B cell (primary cell): Measurements from ENCODE around the gene JMJD8. TPM values are rescaled to one million over a fixed set of nuclear protein-coding genes. Genes with fewer than 3 reads are reported as not detected.
A peak's percentile ranks its signal among the peaks of the same experiment; 100 is the strongest.

Experiments
- ATAC-seq: fragments of 200-7000 bp; cut with Tn5 transposase; one replicate; pipeline ENCODE4 v1.10.0; 2021; ENCODE audit warnings: low read depth, mild to moderate bottlenecking, moderate number of reproducible peaks, moderate library complexity
- CTCF ChIA-PET: fragments of 350-600 bp; sonication (Branson Sonifier 250); formaldehyde crosslinking; loops from one replicate; lab custom pipeline; 2021; ENCODE audit warnings: antibody characterized with exemption, inconsistent platforms; lab: Charles Lee
- POLR2A ChIA-PET: fragments of 350-600 bp; sonication (Branson Sonifier 250); formaldehyde crosslinking; loops from one replicate; lab custom pipeline; 2021; ENCODE audit warnings: antibody characterized with exemption; lab: Charles Lee
- DNase-seq: peaks from one replicate; pipeline ENCODE4 v3.0.0; 2013
- H2AFZ ChIP-seq: 2 replicates; pipeline ENCODE4 v1.6.1; 2012; ENCODE audit warnings: mild to moderate bottlenecking, low read depth, low read length; ENCODE audit not compliant: insufficient read depth, poor library complexity, severe bottlenecking
- H3K27ac ChIP-seq, 2 donors: 1 replicate in 1 of 2; 2 replicates in 1 of 2; pipeline ENCODE4 v1.5.1; 2012 to 2013; ENCODE audit warnings: low read length in 2 of 2, mild to moderate bottlenecking in 2 of 2, moderate library complexity in 1 of 2
- H3K27me3 ChIP-seq, 4 experiments: fragments of 200-600 bp in 1 of 4; sonication (generic) in 1 of 4; replicated peaks in 1 of 4; 1 replicate in 2 of 4; 2 replicates in 2 of 4; pipeline versions ENCODE4 v1.6.1 to v1.7.0; 2013 to 2016; ENCODE audit warnings: low read length in 3 of 4, mild to moderate bottlenecking in 2 of 4, mixed read lengths in 1 of 4, moderate library complexity in 1 of 4; ENCODE audit not compliant: insufficient read depth in 4 of 4, control insufficient read depth in 3 of 4; ENCODE audit errors: control extremely low read depth in 1 of 4
- H3K36me3 ChIP-seq, 2 experiments: replicated peaks in 1 of 2; 1 replicate in 1 of 2; 2 replicates in 1 of 2; pipeline versions ENCODE4 v1.6.1 to v1.7.1; 2013; ENCODE audit warnings: low read length in 1 of 2; ENCODE audit not compliant: insufficient read depth in 2 of 2, control insufficient read depth in 1 of 2; ENCODE audit errors: control extremely low read depth in 1 of 2, extremely low read depth in 1 of 2
- H3K4me1 ChIP-seq, 2 donors: fragments of 200-600 bp in 1 of 2; sonication (generic) in 1 of 2; 1 replicate in 1 of 2; 2 replicates in 1 of 2; pipeline versions ENCODE4 v1.5.1 to v1.6.1; 2013 to 2017; ENCODE audit warnings: low read length in 2 of 2; ENCODE audit not compliant: control insufficient read depth in 2 of 2, insufficient read depth in 2 of 2
- H3K4me2 ChIP-seq: replicated peaks from 2 replicates; pipeline ENCODE3; 2012; ENCODE audit warnings: mild to moderate bottlenecking, low read depth, low read length; ENCODE audit not compliant: poor library complexity, severe bottlenecking
- H3K4me3 ChIP-seq, 5 experiments: fragments of 200-600 bp in 1 of 5; sonication (generic) in 1 of 5; 1 replicate in 3 of 5; 2 replicates in 2 of 5; pipeline versions ENCODE4 v1.5.1 to v1.7.0; 2011 to 2016; ENCODE audit warnings: low read length in 4 of 5, mild to moderate bottlenecking in 4 of 5, low read depth in 2 of 5, control low read depth in 1 of 5, moderate library complexity in 1 of 5; ENCODE audit not compliant: insufficient read depth in 1 of 5; ENCODE audit errors: control extremely low read depth in 1 of 5, extremely low read depth in 1 of 5
- H3K79me2 ChIP-seq: fragments of 200-600 bp; sonication (generic); one replicate; pipeline ENCODE4 v1.6.0; 2016; ENCODE audit warnings: low read length; ENCODE audit not compliant: control insufficient read depth, insufficient read depth
- H3K9ac ChIP-seq: fragments of 200-600 bp; sonication (generic); 2 replicates; pipeline ENCODE4 v1.6.1; 2017; ENCODE audit warnings: mild to moderate bottlenecking, low read length, moderate library complexity
- H3K9me3 ChIP-seq, 3 donors: one replicate each; pipeline versions ENCODE4 v1.6.1 to v1.7.1; 2013; ENCODE audit warnings: low read length in 2 of 3; ENCODE audit not compliant: control insufficient read depth in 2 of 3, insufficient read depth in 1 of 3; ENCODE audit errors: control extremely low read depth in 1 of 3
- H4K20me1 ChIP-seq: 2 replicates; pipeline ENCODE4 v1.6.0; 2012; ENCODE audit warnings: mild to moderate bottlenecking, low read length; ENCODE audit not compliant: insufficient read depth, control insufficient read depth, poor library complexity, severe bottlenecking
- H3K27ac Mint-ChIP-seq: one replicate; pipeline ENCODE4 v1.8.0; 2021; ENCODE audit warnings: mixed read lengths
- H3K27me3 Mint-ChIP-seq: one replicate; pipeline ENCODE4 v1.8.0; 2021; ENCODE audit warnings: mixed read lengths
- H3K4me1 Mint-ChIP-seq: one replicate; pipeline ENCODE4 v1.8.0; 2021; ENCODE audit warnings: mixed read lengths
- H3K4me3 Mint-ChIP-seq: one replicate; pipeline ENCODE4 v1.8.0; 2021; ENCODE audit warnings: mixed read lengths
- H3K9me3 Mint-ChIP-seq: one replicate; pipeline ENCODE4 v1.8.0; 2022; ENCODE audit warnings: mixed read lengths; ENCODE audit not compliant: insufficient read depth
- CTCF ChIP-seq: fragments of 200-600 bp; IDR thresholded peaks from one replicate; pipeline ENCODE4 v1.8.0; 2022; ENCODE audit warnings: antibody characterized with exemption, mild to moderate bottlenecking
- EZH2 ChIP-seq: IDR thresholded peaks from 2 replicates; pipeline ENCODE4 v1.6.1; 2012; ENCODE audit warnings: borderline replicate concordance, low read depth, mild to moderate bottlenecking, moderate library complexity, low read length; ENCODE audit not compliant: insufficient read depth, poor library complexity, severe bottlenecking
- WGBS: methylation state at CpG from one replicate; pipeline ENCODE4 v1.1.5; 2013; ENCODE audit warnings: missing lambda C conversion rate; ENCODE audit not compliant: insufficient coverage; 5-methylcytosine and 5-hydroxymethylcytosine counted together
- intact Hi-C: fragments of 100-400 bp; cut with micrococcal nuclease; formaldehyde crosslinking; loops from one replicate; pipeline ENCODE4 v1.10.0; 2022
- polyA plus RNA-seq: library from polyadenylated mRNA; depleted of rRNA; stranded (reverse); fragments of >200 nt; gene quantifications from 2 replicates; pipeline ENCODE4 v1.2.3, GENCODE V29; 2012
- total RNA-seq, 2 donors: library from RNA; stranded (reverse); fragments of 120-200 nt in 1 of 2; gene quantifications; 1 replicate in 1 of 2; 2 replicates in 1 of 2; pipeline versions ENCODE4 v1.2.3 to v1.2.4, GENCODE V29; 2013 to 2022

Gene JMJD8
- total and polyA plus RNA-seq, 2 donors (not counting 1 experiment from before 2014, with no cell fraction given) = 46.3 to 69.3 TPM

- intact Hi-C loops = loop anchor here (5.0 kb wide), 1 partner anchor 1001 kb away; the partner anchor contains the start of gene JPT2
- H3K79me2 ChIP-seq = peaks cover 9% of the 10 kb centered on the region
- no peak overlapping the region for H3K4me3 Mint-ChIP-seq
- no peak overlapping the region for H3K9ac ChIP-seq
- H3K4me1 Mint-ChIP-seq = peaks cover 31% of the 10 kb centered on the region
- 94% methylated on average over 21 of the region's 21 CpGs for WGBS
- peaks cover 0 to 7% (median 0%) of the 10 kb centered on the region in 3 donors for H3K9me3 ChIP-seq
- POLR2A ChIA-PET = no interaction called here
- H4K20me1 ChIP-seq = peaks cover 13% of the 10 kb centered on the region
- peaks cover 0 to 25% (median 11%) of the 10 kb centered on the region in 4 experiments for H3K27me3 ChIP-seq
- H2AFZ ChIP-seq = no peak overlapping the region
- no peak for DNase-seq
- CTCF ChIA-PET = no interaction called here
- no peak overlapping the region for H3K4me2 ChIP-seq
- peaks cover 0 to 15% of the 10 kb centered on the region in 2 experiments for H3K36me3 ChIP-seq
- H3K4me3 ChIP-seq = no peak overlapping the region
- H3K27ac ChIP-seq = no peak overlapping the region
- peaks cover 18 to 41% of the 10 kb centered on the region in 2 donors for H3K4me1 ChIP-seq
- TF ChIP-seq EZH2 (no peak), CTCF (no peak)
- H3K9me3 Mint-ChIP-seq = no peaks in the 10 kb centered on the region
- H3K27me3 Mint-ChIP-seq = peaks cover 6% of the 10 kb centered on the region
- ATAC-seq = no peak
- H3K27ac Mint-ChIP-seq = no peak overlapping the region
Observed at GRCh38 chr16:676565-676902, 7.6 kb downstream of the JMJD8 start.

DNA sequence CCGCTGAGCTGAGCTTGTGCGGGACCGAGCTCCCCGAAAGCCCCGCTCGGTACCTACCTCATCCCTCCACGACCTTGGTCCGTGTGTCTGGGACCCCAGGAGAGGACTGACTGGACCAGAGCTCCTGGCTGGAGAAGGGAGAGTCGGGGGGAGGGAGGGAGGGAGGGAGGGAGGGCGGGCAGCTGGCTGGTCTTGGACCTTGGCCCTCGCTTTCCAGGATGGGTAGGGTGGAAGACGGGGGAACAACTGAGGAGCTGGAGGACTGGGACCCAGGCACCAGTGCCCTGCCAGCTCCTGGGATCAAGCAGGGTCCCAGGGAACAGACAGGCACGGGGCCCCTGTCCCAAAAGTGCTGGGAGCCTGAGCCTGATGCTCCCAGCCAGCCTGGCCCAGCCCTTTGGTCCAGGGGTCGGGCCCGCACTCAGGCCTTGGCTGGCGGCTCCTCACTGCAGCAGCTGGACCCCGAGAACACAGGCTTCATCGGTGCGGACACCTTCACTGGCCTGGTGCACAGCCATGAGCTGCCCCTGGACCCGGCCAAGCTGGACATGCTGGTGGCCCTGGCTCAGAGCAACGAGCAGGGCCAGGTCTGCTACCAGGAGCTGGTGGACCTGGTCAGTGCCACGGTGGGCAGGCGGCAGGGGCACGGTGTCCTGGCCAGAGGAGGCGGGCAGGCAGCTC is 8.1 kb downstream of the JMJD8 start:
- Histone ChIP-seq H3K4me1 (peaks cover 13 to 36% of the 10 kb centered on the region in 2 donors), H3K36me3 (peaks cover 0 to 18% of the 10 kb centered on the region in 2 experiments), H3K9me3 (peaks cover 0 to 7% (median 0%) of the 10 kb centered on the region in 3 donors), H3K4me3 (no peak overlapping the region), H3K27me3 (peaks cover 0 to 25% (median 11%) of the 10 kb centered on the region in 4 experiments), H3K9ac (no peak overlapping the region), H4K20me1 (peaks cover 13% of the 10 kb centered on the region), H3K79me2 (peaks cover 4% of the 10 kb centered on the region), H3K4me2 (peak overlapping the region; percentile 63), H3K27ac (no peak overlapping the region), H2AFZ (no peak overlapping the region)
- DNase-seq (no peak), ATAC-seq (no peak)
- intact Hi-C loops = loop anchor here (5.0 kb wide), 1 partner anchor 1001 kb away; the partner anchor contains the start of gene JPT2
- H3K27ac Mint-ChIP-seq = no peak overlapping the region
- no peak for TF ChIP-seq EZH2
- ChIA-PET POLR2A (interaction anchor here (0.6 kb wide), 1 partner anchor 82 kb away, joined by 4 read pairs; no protein-coding TSS in a partner anchor), CTCF (interaction anchor here (0.6 kb wide), 1 partner anchor 1148 kb away, joined by 3 read pairs; no protein-coding TSS in a partner anchor)
- 87% methylated on average over 15 of the region's 25 CpGs for WGBS
- peaks cover 26% of the 10 kb centered on the region for H3K4me1 Mint-ChIP-seq
- H3K27me3 Mint-ChIP-seq = peaks cover 6% of the 10 kb centered on the region
- H3K4me3 Mint-ChIP-seq = no peak overlapping the region
- H3K9me3 Mint-ChIP-seq = no peaks in the 10 kb centered on the region
